HepG2 (cell line): ENCODE results near the gene CACNA1D. TPM values are rescaled to one million over a fixed set of nuclear protein-coding genes. Genes with fewer than 3 reads are reported as not detected.

Experiments
- ATAC-seq: fragments of 200-7000 bp; cut with Tn5 transposase; 3 replicates; pipeline ENCODE4 v1.9.1; 2020; ENCODE audit warnings: mild to moderate bottlenecking, moderate library complexity
- BruUV-seq: library from RNA; stranded (reverse); fragments of 400-500 nt; replicated peaks from 2 replicates; lab custom pipeline; 2021; lab: Mats Ljungman, UMichigan
- CTCF ChIA-PET: fragments of 300-600 bp; formaldehyde crosslinking; extraction: SDS; loops from one replicate; lab custom pipeline; 2021; ENCODE audit warnings: low total read pairs, inconsistent platforms, low intra/inter-chr PET ratio; lab: Yijun Ruan, JAX
- POLR2A ChIA-PET: fragments of 350-600 bp; sonication (Branson Sonifier 250); formaldehyde crosslinking; loops from one replicate; lab custom pipeline; 2020; ENCODE audit warnings: antibody characterized with exemption, inconsistent platforms; lab: Yijun Ruan, JAX
- DNase-seq: peaks from one replicate; pipeline ENCODE4 v3.0.0-alpha.2; 2015; ENCODE audit warnings: low spot score
- FAIRE-seq: peaks from 3 replicates; lab custom pipeline; 2011; peaks lifted over from hg19 to GRCh38; lab: Jason Lieb, UNC
- H2AFZ ChIP-seq: one replicate; pipeline ENCODE4 v1.6.1; 2011; ENCODE audit warnings: low read length, inconsistent platforms
- H3K27ac ChIP-seq: fragments of 300-600 bp; 3 replicates; pipeline ENCODE4 v1.8.0; 2011; ENCODE audit warnings: mixed run types, mild to moderate bottlenecking, mixed read lengths, low read length, inconsistent platforms; ENCODE audit not compliant: insufficient read depth; ENCODE audit errors: extremely low read length
- H3K27me3 ChIP-seq, 2 experiments: fragments of 200-600 bp in 1 of 2; 2 replicates in 1 of 2; 3 replicates in 1 of 2; pipeline versions ENCODE4 v1.6.0 to v1.8.0; 2011; ENCODE audit warnings: low read length in 2 of 2, mild to moderate bottlenecking in 2 of 2, moderate library complexity in 2 of 2, inconsistent platforms in 1 of 2; ENCODE audit not compliant: insufficient read depth in 2 of 2, control insufficient read depth in 1 of 2
- H3K36me3 ChIP-seq, 2 experiments: fragments of 200-600 bp in 1 of 2; replicated peaks in 1 of 2; 2 replicates in 1 of 2; 3 replicates in 1 of 2; pipeline versions ENCODE4 v1.5.1 to v1.8.0; 2011; ENCODE audit warnings: low read length in 2 of 2, inconsistent platforms in 1 of 2; ENCODE audit not compliant: insufficient read depth in 2 of 2, control insufficient read depth in 1 of 2
- H3K4me1 ChIP-seq: 2 replicates; pipeline ENCODE4 v1.5.1; 2012; ENCODE audit warnings: low read length, inconsistent platforms; ENCODE audit not compliant: insufficient read depth
- H3K4me2 ChIP-seq: 2 replicates; pipeline ENCODE4 v1.6.0; 2011; ENCODE audit warnings: low read depth, low read length, inconsistent platforms
- H3K4me3 ChIP-seq, 3 experiments: fragments of 200-600 bp in 1 of 3; sonication (generic), shearing (Covaris generic) in 1 of 3; replicated peaks in 1 of 3; 2 replicates each; pipeline ENCODE4 v1.5.1; 2011 to 2016; ENCODE audit warnings: low read length in 3 of 3, inconsistent platforms in 2 of 3, low read depth in 2 of 3, mild to moderate bottlenecking in 2 of 3, control low read depth in 1 of 3, mixed read lengths in 1 of 3; ENCODE audit not compliant: insufficient read depth in 1 of 3
- H3K79me2 ChIP-seq: one replicate; pipeline ENCODE4 v1.6.1; 2011; ENCODE audit warnings: low read length, inconsistent platforms; ENCODE audit not compliant: insufficient read depth
- H3K9ac ChIP-seq: 2 replicates; pipeline ENCODE4 v1.6.0; 2011; ENCODE audit warnings: mild to moderate bottlenecking, low read depth, low read length, inconsistent platforms; ENCODE audit not compliant: insufficient read depth
- H3K9me3 ChIP-seq: 2 replicates; pipeline ENCODE4 v1.5.1; 2012; ENCODE audit warnings: mild to moderate bottlenecking, low read length
- H4K20me1 ChIP-seq: 2 replicates; pipeline ENCODE4 v1.6.0; 2011; ENCODE audit warnings: inconsistent platforms, mild to moderate bottlenecking, low read length, moderate library complexity; ENCODE audit not compliant: insufficient read depth
- KLF16 ChIP-seq, 2 experiments: sonication (generic) in 1 of 2; formaldehyde crosslinking in 1 of 2; IDR thresholded peaks; 2 replicates each; pipeline versions ENCODE4 v1.6.1 to v1.8.0; 2016 to 2023; ENCODE audit warnings: missing genetic modification reagents in 2 of 2, missing compliant biosample characterization in 1 of 2
- NAIF1 ChIP-seq: sonication (generic); formaldehyde crosslinking; IDR thresholded peaks from 2 replicates; pipeline ENCODE4 v1.5.0; 2020; ENCODE audit warnings: mild to moderate bottlenecking, missing genetic modification reagents, borderline replicate concordance
- ONECUT2 ChIP-seq: sonication (generic); formaldehyde crosslinking; IDR thresholded peaks from 2 replicates; pipeline ENCODE4 v1.4.0; 2020; ENCODE audit warnings: missing genetic modification reagents
- ZFP41 ChIP-seq: sonication (generic); formaldehyde crosslinking; IDR thresholded peaks from 2 replicates; pipeline ENCODE4 v1.4.0; 2020; ENCODE audit warnings: mild to moderate bottlenecking, missing genetic modification reagents, borderline replicate concordance
- ZNF652 ChIP-seq: IDR thresholded peaks from 2 replicates; pipeline ENCODE4 v1.6.1; 2016; ENCODE audit warnings: low read depth, borderline replicate concordance
- ZNF703 ChIP-seq: sonication (generic); formaldehyde crosslinking; IDR thresholded peaks from 2 replicates; pipeline ENCODE4 v1.5.1; 2020; ENCODE audit warnings: missing genetic modification reagents, mild to moderate bottlenecking, moderate library complexity, borderline replicate concordance
- WGBS: methylation state at CpG from one replicate; pipeline ENCODE4 v1.1.6; 2017; ENCODE audit warnings: low lambda C conversion rate; 5-methylcytosine and 5-hydroxymethylcytosine counted together
- in situ Hi-C: cut with HindIII; loops from 2 replicates; pipeline ENCODE4 v1.10.0; 2017; ENCODE audit warnings: low pct_unique_long_range_greater_than_20kb; ENCODE audit not compliant: extremely low pct_ligation_motif_present
- intact Hi-C: fragments of 100-400 bp; cut with micrococcal nuclease; formaldehyde crosslinking; loops from one replicate; pipeline ENCODE4 v1.10.0; 2022; ENCODE audit not compliant: unreplicated experiment
- polyA plus RNA-seq, 8 experiments: library from polyadenylated mRNA; depleted of rRNA in 3 of 8; stranded (reverse) in 7 of 8; unstranded in 1 of 8; fragments of >200 nt; fragmentation: Illumina TruSeq in 4 of 8; extraction: Trizol in 4 of 8; gene quantifications; 2 replicates each; pipeline versions ENCODE4 v1.2.1 to v1.2.3, GENCODE V29; 2011 to 2016; ENCODE audit warnings: low read depth in 4 of 8, missing spikeins in 1 of 8, mixed read lengths in 1 of 8; ENCODE audit not compliant: insufficient read depth in 1 of 8
- total RNA-seq, 5 experiments: library from RNA; depleted of rRNA; stranded (reverse); fragments of >200 nt; fragmentation: Illumina TruSeq; extraction: Trizol; gene quantifications; 2 replicates each; pipeline ENCODE4 v1.2.3, GENCODE V29; 2016; ENCODE audit warnings: low read depth in 1 of 5
- TF ChIP-seq, protein P1 (sequence below): sonication (generic); formaldehyde crosslinking; IDR thresholded peaks from 2 replicates; pipeline ENCODE4 v1.5.1; 2020; ENCODE audit warnings: missing genetic modification reagents, mild to moderate bottlenecking, borderline replicate concordance
- TF ChIP-seq, protein P2 (sequence below): sonication (generic); formaldehyde crosslinking; IDR thresholded peaks from 2 replicates; pipeline ENCODE4 v1.9.0; 2021; ENCODE audit warnings: mild to moderate bottlenecking, missing genetic modification reagents
- TF ChIP-seq, protein P3 (sequence below): sonication (generic); formaldehyde crosslinking; conservative IDR thresholded peaks from 2 replicates; pipeline ENCODE4 v1.8.0; 2022; ENCODE audit warnings: missing genetic modification reagents
- TF ChIP-seq, protein P4 (sequence below): sonication (generic); formaldehyde crosslinking; IDR thresholded peaks from 2 replicates; pipeline ENCODE4 v1.5.0; 2020; ENCODE audit warnings: missing genetic modification reagents, mild to moderate bottlenecking, borderline replicate concordance

Gene CACNA1D
- total and polyA plus RNA-seq, 2 of the 13 experiments (the other 11 are each of a cell fraction or from before 2014, with no cell fraction given) = 0.26 to 0.38 TPM

DNA sequence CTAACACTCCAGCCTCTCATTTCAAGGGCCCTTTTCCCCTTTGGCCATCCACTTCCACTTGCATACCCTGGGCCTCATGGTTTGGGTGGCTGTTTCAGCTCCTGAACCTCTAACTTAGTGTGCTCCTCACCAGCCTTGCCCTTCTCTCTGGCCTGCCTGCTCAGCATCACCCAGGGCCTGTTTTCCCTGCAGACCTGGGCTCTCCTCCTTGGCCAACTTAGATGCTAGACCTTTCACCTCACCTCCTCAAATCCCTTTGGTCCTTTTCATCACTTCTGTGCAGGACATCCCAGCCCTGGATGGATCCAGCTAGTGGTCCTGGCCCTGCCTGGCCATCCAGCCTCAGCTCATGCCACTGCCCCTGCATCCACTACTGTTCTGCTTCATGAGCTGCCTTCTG is 95.4 kb downstream of the CACNA1D start (continued):
- no peak for TF ChIP-seq ZFP41
- TF ChIP-seq, protein P1, sequence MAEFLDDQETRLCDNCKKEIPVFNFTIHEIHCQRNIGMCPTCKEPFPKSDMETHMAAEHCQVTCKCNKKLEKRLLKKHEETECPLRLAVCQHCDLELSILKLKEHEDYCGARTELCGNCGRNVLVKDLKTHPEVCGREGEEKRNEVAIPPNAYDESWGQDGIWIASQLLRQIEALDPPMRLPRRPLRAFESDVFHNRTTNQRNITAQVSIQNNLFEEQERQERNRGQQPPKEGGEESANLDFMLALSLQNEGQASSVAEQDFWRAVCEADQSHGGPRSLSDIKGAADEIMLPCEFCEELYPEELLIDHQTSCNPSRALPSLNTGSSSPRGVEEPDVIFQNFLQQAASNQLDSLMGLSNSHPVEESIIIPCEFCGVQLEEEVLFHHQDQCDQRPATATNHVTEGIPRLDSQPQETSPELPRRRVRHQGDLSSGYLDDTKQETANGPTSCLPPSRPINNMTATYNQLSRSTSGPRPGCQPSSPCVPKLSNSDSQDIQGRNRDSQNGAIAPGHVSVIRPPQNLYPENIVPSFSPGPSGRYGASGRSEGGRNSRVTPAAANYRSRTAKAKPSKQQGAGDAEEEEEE (CRISPR knock-in tag) = no peak

DNA sequence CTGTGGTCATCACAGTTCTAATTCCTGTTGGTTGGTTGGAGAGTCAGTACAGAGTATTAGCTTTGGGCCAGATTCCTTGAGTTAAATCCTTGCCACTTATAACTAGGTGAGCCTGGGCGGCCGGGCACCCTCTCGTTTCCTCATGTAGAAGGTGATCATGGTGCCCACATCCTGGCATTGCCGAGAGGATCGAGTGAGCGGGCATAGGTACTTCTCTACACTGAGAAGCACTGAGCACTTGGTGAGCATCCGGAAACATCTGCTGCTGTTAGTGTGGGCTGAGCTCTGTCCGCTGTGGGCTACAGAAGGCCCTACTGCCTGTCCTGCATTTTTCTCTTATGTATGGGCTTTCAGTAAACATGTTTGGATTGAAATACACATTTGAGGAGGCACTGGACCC is 96.2 kb downstream of the CACNA1D start:
- DNase-seq (no peak), FAIRE-seq (no peak), ATAC-seq (no peak)
- no peaks in the 10 kb centered on the region; the same call in 1 of the 2 replicates for H3K4me1 ChIP-seq
- H4K20me1 ChIP-seq = no peaks in the 10 kb centered on the region
- H3K4me2 ChIP-seq = no peak overlapping the region
- no peak overlapping the region for H2AFZ ChIP-seq
- BruUV-seq = no TSS peak
- no peaks in the 10 kb centered on the region for H3K9me3 ChIP-seq
- H3K36me3 ChIP-seq = no peaks in the 10 kb centered on the region
- in situ Hi-C loops = no loop called here
- H3K4me3 ChIP-seq = no peak overlapping the region
- ChIA-PET POLR2A (no interaction called here), CTCF (no interaction called here)
- WGBS = 75% methylated on average over 3 of the region's 8 CpGs
- no peak overlapping the region for H3K27ac ChIP-seq
- no peak overlapping the region for H3K9ac ChIP-seq
- H3K27me3 ChIP-seq = no peaks in the 10 kb centered on the region
- H3K79me2 ChIP-seq = no peaks in the 10 kb centered on the region
- intact Hi-C loops = no loop called here
- TF ChIP-seq, protein P2, sequence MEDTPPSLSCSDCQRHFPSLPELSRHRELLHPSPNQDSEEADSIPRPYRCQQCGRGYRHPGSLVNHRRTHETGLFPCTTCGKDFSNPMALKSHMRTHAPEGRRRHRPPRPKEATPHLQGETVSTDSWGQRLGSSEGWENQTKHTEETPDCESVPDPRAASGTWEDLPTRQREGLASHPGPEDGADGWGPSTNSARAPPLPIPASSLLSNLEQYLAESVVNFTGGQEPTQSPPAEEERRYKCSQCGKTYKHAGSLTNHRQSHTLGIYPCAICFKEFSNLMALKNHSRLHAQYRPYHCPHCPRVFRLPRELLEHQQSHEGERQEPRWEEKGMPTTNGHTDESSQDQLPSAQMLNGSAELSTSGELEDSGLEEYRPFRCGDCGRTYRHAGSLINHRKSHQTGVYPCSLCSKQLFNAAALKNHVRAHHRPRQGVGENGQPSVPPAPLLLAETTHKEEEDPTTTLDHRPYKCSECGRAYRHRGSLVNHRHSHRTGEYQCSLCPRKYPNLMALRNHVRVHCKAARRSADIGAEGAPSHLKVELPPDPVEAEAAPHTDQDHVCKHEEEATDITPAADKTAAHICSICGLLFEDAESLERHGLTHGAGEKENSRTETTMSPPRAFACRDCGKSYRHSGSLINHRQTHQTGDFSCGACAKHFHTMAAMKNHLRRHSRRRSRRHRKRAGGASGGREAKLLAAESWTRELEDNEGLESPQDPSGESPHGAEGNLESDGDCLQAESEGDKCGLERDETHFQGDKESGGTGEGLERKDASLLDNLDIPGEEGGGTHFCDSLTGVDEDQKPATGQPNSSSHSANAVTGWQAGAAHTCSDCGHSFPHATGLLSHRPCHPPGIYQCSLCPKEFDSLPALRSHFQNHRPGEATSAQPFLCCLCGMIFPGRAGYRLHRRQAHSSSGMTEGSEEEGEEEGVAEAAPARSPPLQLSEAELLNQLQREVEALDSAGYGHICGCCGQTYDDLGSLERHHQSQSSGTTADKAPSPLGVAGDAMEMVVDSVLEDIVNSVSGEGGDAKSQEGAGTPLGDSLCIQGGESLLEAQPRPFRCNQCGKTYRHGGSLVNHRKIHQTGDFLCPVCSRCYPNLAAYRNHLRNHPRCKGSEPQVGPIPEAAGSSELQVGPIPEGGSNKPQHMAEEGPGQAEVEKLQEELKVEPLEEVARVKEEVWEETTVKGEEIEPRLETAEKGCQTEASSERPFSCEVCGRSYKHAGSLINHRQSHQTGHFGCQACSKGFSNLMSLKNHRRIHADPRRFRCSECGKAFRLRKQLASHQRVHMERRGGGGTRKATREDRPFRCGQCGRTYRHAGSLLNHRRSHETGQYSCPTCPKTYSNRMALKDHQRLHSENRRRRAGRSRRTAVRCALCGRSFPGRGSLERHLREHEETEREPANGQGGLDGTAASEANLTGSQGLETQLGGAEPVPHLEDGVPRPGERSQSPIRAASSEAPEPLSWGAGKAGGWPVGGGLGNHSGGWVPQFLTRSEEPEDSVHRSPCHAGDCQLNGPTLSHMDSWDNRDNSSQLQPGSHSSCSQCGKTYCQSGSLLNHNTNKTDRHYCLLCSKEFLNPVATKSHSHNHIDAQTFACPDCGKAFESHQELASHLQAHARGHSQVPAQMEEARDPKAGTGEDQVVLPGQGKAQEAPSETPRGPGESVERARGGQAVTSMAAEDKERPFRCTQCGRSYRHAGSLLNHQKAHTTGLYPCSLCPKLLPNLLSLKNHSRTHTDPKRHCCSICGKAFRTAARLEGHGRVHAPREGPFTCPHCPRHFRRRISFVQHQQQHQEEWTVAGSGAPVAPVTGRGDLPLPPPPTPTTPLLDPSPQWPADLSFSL = no peak
- TF ChIP-seq ONECUT2 (CRISPR knock-in tag) = no peak
- no peak for TF ChIP-seq KLF16 (CRISPR knock-in tag; IDR thresholded peaks at IDR 0.05)
- TF ChIP-seq NAIF1 = no peak
- TF ChIP-seq, protein P3, sequence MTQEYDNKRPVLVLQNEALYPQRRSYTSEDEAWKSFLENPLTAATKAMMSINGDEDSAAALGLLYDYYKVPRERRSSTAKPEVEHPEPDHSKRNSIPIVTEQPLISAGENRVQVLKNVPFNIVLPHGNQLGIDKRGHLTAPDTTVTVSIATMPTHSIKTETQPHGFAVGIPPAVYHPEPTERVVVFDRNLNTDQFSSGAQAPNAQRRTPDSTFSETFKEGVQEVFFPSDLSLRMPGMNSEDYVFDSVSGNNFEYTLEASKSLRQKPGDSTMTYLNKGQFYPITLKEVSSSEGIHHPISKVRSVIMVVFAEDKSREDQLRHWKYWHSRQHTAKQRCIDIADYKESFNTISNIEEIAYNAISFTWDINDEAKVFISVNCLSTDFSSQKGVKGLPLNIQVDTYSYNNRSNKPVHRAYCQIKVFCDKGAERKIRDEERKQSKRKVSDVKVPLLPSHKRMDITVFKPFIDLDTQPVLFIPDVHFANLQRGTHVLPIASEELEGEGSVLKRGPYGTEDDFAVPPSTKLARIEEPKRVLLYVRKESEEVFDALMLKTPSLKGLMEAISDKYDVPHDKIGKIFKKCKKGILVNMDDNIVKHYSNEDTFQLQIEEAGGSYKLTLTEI (CRISPR knock-in tag) = no peak
- TF ChIP-seq, protein P4, sequence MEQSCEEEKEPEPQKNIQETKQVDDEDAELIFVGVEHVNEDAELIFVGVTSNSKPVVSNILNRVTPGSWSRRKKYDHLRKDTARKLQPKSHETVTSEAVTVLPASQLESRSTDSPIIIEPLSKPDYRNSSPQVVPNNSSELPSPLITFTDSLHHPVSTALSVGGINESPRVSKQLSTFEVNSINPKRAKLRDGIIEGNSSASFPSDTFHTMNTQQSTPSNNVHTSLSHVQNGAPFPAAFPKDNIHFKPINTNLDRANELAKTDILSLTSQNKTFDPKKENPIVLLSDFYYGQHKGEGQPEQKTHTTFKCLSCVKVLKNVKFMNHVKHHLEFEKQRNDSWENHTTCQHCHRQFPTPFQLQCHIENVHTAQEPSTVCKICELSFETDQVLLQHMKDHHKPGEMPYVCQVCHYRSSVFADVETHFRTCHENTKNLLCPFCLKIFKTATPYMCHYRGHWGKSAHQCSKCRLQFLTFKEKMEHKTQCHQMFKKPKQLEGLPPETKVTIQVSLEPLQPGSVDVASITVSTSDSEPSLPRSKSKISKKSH = no peak
- no peak for TF ChIP-seq ZNF652 (CRISPR knock-in tag)
- TF ChIP-seq ZNF703 = no peak
